GM18508 (cell line): Measurements from ENCODE around the gene UGGT1.

Experiments
- ATAC-seq: cut with Tn5 transposase; IDR thresholded peaks from one replicate; pipeline ENCODE4 v1.9.1; 2021; ENCODE audit warnings: moderate number of reproducible peaks; ENCODE audit not compliant: insufficient read depth, unreplicated experiment

The UGGT1 gene

DNA sequence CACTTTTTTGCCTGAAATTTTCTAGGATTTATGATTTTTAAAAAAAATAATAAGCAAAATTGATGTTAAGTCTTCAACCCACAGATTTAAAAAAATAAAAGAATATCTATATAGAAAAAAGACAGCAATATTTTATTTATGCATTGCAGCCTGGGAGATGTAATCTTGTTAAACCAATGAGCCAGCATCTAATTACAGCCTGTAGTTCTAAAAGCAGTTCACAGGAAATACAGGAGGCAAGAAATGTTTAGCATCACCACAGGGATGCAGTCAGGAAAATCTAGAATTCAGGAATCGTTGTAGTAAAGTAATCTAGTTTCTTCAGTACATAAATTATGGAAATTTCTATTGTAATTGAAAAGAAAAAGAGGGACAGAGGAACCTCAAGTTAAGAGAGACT is 17.2 kb downstream of the UGGT1 start:
- ATAC-seq: no peak

DNA sequence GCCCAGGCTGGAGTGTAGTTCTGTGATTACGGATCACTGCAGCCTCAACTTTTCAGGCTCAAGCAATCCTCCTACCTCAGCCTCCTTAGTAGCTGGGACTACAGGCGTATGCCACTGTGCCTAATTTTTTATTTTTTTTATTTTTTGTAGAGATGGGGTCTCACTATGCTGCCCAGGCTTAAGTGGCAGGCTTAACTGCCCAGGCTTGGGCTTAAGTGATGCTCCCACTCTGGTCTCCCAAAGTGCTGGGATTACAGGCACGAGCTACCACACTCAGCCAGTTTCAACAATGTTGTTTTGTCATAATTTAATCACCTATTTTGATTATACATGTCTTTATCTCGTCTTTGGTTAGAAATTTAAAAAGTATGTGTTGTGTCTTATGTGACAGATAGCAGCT is 18.2 kb downstream of the UGGT1 start:
- ATAC-seq: no peak

GRCh38 chr2:128115921-128116623 is 25.1 kb downstream of the UGGT1 start:
- no peak for ATAC-seq

GRCh38 chr2:128134573-128134972 is 43.6 kb downstream of the UGGT1 start:
- ATAC-seq: no peak

- no peak for ATAC-seq
Measured at GRCh38 chr2:128137094-128137616, 46.2 kb downstream of the UGGT1 start.

GRCh38 chr2:128139624-128140023 is 48.6 kb downstream of the UGGT1 start:
- ATAC-seq: no peak

- no peak for ATAC-seq
Measured at GRCh38 chr2:128145651-128146050, 54.7 kb downstream of the UGGT1 start.

GRCh38 chr2:128153786-128154185 is 62.8 kb downstream of the UGGT1 start:
- no peak for ATAC-seq

- ATAC-seq: no peak
Measured at GRCh38 chr2:128154225-128154624, 63.2 kb downstream of the UGGT1 start.

GRCh38 chr2:128155970-128156369 is 65.0 kb downstream of the UGGT1 start:
- no peak for ATAC-seq

GRCh38 chr2:128156812-128157211 is 65.8 kb downstream of the UGGT1 start:
- no peak for ATAC-seq

DNA sequence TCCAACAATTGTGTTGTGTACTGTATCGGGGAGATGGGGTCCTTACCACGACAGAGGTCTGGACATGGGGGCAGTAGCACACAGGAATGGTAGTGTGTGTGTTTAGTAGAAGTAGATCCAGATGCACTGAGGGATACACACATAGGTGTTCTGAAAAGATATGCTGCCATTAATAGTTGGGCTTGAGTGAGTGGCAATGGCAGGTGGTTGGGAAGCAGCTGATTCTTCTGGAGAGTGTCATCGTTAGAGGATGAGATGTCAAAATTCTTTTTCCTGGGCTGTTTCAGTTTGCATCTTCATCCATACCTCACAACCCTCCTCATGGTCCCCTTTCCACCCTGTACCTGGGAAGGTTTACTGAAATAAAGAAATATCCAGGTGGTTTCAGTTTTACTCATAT is 66.6 kb downstream of the UGGT1 start:
- ATAC-seq: no peak

GRCh38 chr2:128158176-128158575 is 67.2 kb downstream of the UGGT1 start:
- ATAC-seq: no peak

DNA sequence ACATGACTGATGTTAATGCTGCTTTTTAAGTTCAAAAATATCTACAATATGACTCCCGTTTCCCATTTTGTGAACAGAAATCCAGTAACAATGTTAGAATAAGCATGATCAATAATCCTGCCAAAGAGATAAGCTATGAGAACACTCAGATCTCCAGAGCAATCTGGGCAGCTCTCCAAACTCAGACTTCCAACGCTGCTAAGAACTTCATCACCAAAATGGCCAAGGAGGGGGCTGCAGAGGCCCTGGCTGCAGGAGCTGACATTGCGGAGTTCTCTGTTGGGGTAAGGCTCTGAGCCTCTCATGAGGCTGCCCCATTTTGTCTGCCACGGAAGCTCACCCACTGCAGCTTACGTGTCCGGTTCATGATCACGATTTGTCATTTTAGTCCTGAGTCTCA is 68.4 kb downstream of the UGGT1 start:
- ATAC-seq: no peak

GRCh38 chr2:128160616-128161275 is 69.7 kb downstream of the UGGT1 start:
- ATAC-seq: no peak

DNA sequence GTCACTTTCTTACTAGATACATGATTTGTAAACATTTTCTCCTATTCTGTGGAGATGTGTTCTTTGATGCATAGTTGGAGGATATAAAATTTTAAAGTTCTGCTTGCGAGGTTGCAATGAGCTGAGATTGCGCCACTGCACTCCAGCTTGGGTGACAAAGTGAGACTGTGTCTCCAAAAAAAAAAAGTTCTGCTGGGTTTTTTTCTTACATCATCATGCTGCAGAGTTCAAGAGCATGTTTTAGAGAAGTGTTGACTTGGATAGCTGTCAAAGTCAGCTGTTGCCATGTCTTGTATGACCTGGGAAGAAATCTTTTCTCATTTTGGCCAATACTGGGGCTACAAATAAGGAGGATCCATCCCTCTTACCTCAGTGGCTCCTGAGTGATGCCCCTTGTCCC is 71.3 kb downstream of the UGGT1 start:
- ATAC-seq: no peak

GRCh38 chr2:128164311-128164710 is 73.3 kb downstream of the UGGT1 start:
- no peak for ATAC-seq

GRCh38 chr2:128166746-128167353 is 75.8 kb downstream of the UGGT1 start:
- ATAC-seq: no peak

DNA sequence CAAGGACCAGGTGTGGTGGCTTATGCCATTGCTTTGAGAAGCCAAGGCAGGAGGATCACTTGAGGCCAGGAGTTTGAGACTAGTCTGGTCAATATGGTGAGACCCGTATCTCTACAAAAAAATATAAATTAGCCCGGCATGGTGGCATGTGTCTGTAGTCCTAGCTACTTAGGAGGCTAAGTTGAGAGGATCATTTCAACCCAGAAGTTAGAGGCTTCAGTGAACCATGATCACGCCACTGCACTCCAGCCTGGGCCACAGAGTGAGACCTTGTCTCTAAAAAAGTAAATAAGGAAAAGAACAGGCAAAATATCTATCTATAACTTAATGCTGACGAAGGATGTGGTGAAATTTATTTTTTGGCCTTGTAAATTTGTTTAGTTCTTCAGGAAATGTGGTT is 78.1 kb downstream of the UGGT1 start:
- ATAC-seq: no peak

DNA sequence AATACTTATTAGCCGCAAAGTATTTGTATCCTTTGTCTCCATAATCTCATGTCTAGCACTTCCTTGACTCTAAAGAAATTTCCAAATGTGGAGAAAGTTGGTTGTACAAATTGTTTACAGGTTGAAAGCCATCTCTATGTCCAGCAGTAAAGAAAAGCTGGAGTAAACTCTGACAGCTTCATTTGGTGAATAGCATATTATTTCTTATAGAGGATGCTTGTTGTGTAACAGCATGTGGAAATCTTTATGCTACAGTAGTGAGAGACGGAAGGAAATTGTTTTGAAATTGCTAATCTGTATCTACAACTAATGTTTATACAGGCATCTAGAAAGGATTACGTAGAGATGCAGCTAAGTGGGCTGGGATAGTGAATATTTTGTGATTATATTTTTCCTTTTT is 78.5 kb downstream of the UGGT1 start:
- no peak for ATAC-seq

- no peak for ATAC-seq
Measured at GRCh38 chr2:128169933-128170709, 79.1 kb downstream of the UGGT1 start.
